ENCODE data around the gene SVIL. TPM values are rescaled to one million over a fixed set of nuclear protein-coding genes. Genes with fewer than 3 reads are reported as not detected.
"Not testable (repeated sequence)": the region's sequence is repeated elsewhere in the genome, so short reads cannot be mapped to it uniquely, and the experiment has no call there.

The SVIL gene
- total RNA-seq, 1 donor from 2014 or later = 258 TPM

DNA sequence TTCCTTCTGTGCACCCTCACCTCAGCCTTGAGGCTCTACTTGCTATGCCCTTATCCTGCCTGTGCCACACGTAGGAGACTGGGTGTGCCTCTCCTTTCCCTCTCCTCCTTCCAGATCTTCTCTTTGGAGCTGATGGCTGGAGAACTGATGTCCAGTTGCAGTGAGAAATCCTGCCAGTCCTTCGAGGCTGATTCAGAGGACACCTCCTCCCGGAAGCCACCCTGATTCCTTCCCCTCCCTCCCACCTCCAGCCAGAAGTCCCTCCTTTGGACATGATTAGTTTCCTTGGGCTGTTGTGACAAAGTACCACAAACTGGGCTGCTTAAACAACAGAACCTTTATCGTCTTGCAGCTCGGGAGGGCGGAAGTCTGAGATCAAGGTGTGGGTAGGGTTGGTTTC is 184.4 kb downstream of the SVIL start:
- DNase-seq (ENCODE audit: extremely low spot score, unreplicated experiment) = no peak
- H3K36me3 Mint-ChIP-seq (ENCODE audit: unreplicated experiment) = peaks cover 4% of the 10 kb centered on the region
- H3K4me1 Mint-ChIP-seq (ENCODE audit: unreplicated experiment) = peaks cover 12% of the 10 kb centered on the region
- H3K27ac Mint-ChIP-seq (ENCODE audit: unreplicated experiment) = no peak overlapping the region
- no peaks in the 10 kb centered on the region for H3K9me3 Mint-ChIP-seq (ENCODE audit: unreplicated experiment)
- no peak overlapping the region for H3K4me3 Mint-ChIP-seq (ENCODE audit: unreplicated experiment)
- TF ChIP-seq, protein P1, sequence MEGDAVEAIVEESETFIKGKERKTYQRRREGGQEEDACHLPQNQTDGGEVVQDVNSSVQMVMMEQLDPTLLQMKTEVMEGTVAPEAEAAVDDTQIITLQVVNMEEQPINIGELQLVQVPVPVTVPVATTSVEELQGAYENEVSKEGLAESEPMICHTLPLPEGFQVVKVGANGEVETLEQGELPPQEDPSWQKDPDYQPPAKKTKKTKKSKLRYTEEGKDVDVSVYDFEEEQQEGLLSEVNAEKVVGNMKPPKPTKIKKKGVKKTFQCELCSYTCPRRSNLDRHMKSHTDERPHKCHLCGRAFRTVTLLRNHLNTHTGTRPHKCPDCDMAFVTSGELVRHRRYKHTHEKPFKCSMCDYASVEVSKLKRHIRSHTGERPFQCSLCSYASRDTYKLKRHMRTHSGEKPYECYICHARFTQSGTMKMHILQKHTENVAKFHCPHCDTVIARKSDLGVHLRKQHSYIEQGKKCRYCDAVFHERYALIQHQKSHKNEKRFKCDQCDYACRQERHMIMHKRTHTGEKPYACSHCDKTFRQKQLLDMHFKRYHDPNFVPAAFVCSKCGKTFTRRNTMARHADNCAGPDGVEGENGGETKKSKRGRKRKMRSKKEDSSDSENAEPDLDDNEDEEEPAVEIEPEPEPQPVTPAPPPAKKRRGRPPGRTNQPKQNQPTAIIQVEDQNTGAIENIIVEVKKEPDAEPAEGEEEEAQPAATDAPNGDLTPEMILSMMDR (IDR thresholded peaks at IDR 0.05) = no peak
- no peaks in the 10 kb centered on the region for H3K27me3 Mint-ChIP-seq (ENCODE audit: unreplicated experiment)

DNA sequence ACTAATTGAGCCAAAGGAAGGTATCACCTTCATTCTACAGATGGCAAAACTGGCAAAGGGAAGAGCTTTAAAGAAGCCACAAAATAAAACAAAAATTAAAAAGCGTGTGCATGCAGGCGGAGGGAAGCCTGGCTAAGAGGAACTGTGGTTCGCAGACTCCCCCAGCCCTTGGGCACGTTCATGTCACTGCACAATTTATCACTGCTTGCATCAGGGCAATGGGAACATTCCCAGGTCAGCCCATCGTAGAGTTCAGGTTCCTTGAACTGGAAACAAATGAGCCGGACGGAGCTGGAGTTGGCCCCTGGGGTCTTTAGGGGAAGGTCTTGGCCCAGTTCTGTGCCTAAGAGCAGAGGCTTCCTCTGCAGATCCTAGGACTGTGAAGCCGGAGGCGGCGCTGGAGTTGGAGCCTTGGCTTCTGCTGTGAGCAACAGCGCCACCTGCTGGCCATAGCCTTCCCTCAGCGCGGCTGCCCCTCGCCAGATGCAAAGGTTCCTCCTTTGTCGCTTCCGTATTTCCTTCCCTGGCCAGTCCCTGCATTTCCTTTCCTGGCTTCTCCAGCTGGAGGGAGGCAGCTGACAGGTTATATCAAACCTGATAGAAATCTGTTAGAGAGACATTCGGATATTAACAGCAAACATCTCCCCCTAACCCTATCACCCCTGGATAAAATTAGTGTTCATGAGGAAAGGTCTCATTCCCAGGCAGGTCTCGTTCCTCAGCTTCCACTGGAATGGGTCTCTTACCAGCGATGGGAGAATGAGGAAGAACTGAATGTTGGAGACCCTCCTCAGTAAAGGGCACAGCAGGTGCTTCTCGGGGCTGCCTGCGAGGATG is 185.8 kb downstream of the SVIL start:
- H3K9me3 Mint-ChIP-seq (ENCODE audit: unreplicated experiment) = not testable (repeated sequence)
- DNase-seq (ENCODE audit: extremely low spot score, unreplicated experiment) = peak; percentile 93

DNA sequence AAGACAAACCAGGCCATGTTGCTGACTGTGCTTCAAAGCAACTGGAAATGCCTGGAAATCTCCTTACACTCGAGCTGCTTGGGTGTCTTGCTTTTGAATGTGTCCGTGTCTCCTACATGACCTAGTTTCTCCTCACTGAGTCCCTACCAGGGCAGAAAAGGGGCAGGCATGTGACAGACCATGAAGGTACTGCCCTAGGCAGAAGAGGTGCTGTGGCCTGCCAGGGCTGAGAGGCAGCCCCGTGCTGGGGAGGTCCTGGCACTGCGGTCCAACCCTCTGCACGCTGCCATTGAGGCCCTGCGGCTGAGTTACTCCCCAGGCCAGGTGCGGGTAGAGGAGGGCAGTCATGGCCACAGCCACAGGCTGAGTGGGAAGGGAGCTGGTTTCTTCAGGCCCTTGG is 186.6 kb downstream of the SVIL start:
- H3K4me3 Mint-ChIP-seq (ENCODE audit: unreplicated experiment) = no peak overlapping the region
- H3K27ac Mint-ChIP-seq (ENCODE audit: unreplicated experiment) = no peak overlapping the region
- H3K36me3 Mint-ChIP-seq (ENCODE audit: unreplicated experiment) = no peaks in the 10 kb centered on the region

More for the DNA sequence above, 185.8 kb downstream of the SVIL start:
- TF ChIP-seq, protein P1 (IDR thresholded peaks at IDR 0.05) = peak; percentile 85
- not testable (repeated sequence) for H3K27me3 Mint-ChIP-seq (ENCODE audit: unreplicated experiment); H3K36me3 Mint-ChIP-seq (ENCODE audit: unreplicated experiment); H3K27ac Mint-ChIP-seq (ENCODE audit: unreplicated experiment); H3K4me3 Mint-ChIP-seq (ENCODE audit: unreplicated experiment)
- peaks cover 12% of the 10 kb centered on the region for H3K4me1 Mint-ChIP-seq (ENCODE audit: unreplicated experiment)

DNA sequence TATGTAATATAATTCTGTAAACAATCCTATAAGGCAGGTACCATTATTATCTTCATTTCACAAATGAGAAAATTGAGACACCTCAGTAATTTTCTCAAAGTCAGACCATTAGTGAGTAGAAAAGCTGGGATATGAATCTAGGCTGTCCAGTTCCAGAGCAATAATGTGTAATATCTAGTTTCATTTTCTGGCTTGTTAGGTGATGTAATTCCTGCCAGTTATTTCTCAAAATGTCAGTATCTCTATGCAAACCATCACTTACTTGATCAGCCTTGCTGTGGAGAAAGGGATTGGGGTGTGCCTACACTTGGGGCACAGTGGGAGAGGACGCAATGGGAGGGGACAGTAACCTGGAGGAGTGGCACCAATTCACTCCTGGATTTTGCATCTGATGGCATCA is 188.4 kb downstream of the SVIL start:
- H3K4me3 Mint-ChIP-seq (ENCODE audit: unreplicated experiment) = no peak overlapping the region
- H3K4me1 Mint-ChIP-seq (ENCODE audit: unreplicated experiment) = peaks cover 12% of the 10 kb centered on the region
- no peaks in the 10 kb centered on the region for H3K27me3 Mint-ChIP-seq (ENCODE audit: unreplicated experiment)
- no peaks in the 10 kb centered on the region for H3K9me3 Mint-ChIP-seq (ENCODE audit: unreplicated experiment)
- TF ChIP-seq, protein P1 (IDR thresholded peaks at IDR 0.05) = no peak
- no peaks in the 10 kb centered on the region for H3K36me3 Mint-ChIP-seq (ENCODE audit: unreplicated experiment)
- no peak overlapping the region for H3K27ac Mint-ChIP-seq (ENCODE audit: unreplicated experiment)
- DNase-seq (ENCODE audit: extremely low spot score, unreplicated experiment) = no peak

More for the DNA sequence above, 186.6 kb downstream of the SVIL start:
- peaks cover 12% of the 10 kb centered on the region for H3K4me1 Mint-ChIP-seq (ENCODE audit: unreplicated experiment)
- TF ChIP-seq, protein P1 (IDR thresholded peaks at IDR 0.05) = no peak
- H3K27me3 Mint-ChIP-seq (ENCODE audit: unreplicated experiment) = no peaks in the 10 kb centered on the region
- DNase-seq (ENCODE audit: extremely low spot score, unreplicated experiment) = no peak
- H3K9me3 Mint-ChIP-seq (ENCODE audit: unreplicated experiment) = no peaks in the 10 kb centered on the region

DNA sequence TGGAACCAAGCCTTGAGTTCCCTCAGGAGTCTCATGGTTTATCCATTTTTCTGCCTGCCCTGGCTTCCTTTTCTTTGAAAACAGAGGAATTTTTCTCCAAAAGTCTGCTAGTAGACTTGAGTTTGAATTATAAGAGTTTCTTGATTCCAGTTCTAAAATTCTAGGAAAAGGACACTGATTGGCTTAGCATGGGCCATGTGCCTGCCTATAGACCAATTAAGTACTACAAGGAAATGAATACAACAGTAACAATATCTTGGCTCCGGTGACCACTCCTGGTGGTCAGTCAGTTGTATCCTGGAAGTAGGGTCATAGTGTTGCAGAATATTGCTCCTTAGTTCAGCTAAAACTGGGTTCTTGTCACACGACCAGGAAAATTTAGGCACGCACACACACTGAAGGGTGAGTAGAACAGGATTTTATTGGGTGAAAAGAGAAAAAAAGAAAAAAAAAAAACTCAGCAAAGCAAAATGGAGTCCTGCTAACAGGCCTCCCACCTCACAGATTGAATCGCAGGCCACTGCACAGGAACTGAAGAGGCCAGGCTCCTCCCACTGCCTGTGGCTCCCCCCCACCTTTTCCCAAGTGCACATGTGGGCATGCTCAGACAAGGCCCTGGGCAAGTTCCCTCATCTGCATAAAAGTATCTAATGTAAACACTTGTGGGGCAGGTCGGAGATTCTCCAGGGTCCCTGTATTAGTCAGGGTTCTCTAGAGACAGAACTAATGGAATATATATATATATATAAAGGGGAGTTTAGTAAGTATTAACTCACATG is 190.8 kb downstream of the SVIL start:
- TF ChIP-seq, protein P1 (IDR thresholded peaks at IDR 0.05) = no peak
- no peak overlapping the region for H3K4me3 Mint-ChIP-seq (ENCODE audit: unreplicated experiment)
- peaks cover 2% of the 10 kb centered on the region for H3K36me3 Mint-ChIP-seq (ENCODE audit: unreplicated experiment)
- H3K27ac Mint-ChIP-seq (ENCODE audit: unreplicated experiment) = no peak overlapping the region
- H3K9me3 Mint-ChIP-seq (ENCODE audit: unreplicated experiment) = peaks cover 2% of the 10 kb centered on the region
- H3K27me3 Mint-ChIP-seq (ENCODE audit: unreplicated experiment) = no peaks in the 10 kb centered on the region
- no peak for DNase-seq (ENCODE audit: extremely low spot score, unreplicated experiment)
- H3K4me1 Mint-ChIP-seq (ENCODE audit: unreplicated experiment) = peaks cover 8% of the 10 kb centered on the region
